Ureter (tissue), 1 donor: Measurements from ENCODE around the gene TMEM229A. TPM values are rescaled to one million over a fixed set of nuclear protein-coding genes. Genes with fewer than 3 reads are reported as not detected.
"Not testable (repeated sequence)": the region's sequence is repeated elsewhere in the genome, so short reads cannot be mapped to it uniquely, and the experiment has no call there.

Experiments used
- DNase-seq: peaks from one replicate; pipeline ENCODE4 v3.0.0-alpha.2; 2020; ENCODE audit warnings: low spot score
- total RNA-seq: library from RNA; stranded (reverse); gene quantifications from one replicate; pipeline ENCODE4 v1.2.4, GENCODE V29; 2023
- donor health status: DM: yes; HTN: yes; CAD: no.

TMEM229A gene
- total RNA-seq, 1 donor from 2014 or later: 0.42 TPM

DNA sequence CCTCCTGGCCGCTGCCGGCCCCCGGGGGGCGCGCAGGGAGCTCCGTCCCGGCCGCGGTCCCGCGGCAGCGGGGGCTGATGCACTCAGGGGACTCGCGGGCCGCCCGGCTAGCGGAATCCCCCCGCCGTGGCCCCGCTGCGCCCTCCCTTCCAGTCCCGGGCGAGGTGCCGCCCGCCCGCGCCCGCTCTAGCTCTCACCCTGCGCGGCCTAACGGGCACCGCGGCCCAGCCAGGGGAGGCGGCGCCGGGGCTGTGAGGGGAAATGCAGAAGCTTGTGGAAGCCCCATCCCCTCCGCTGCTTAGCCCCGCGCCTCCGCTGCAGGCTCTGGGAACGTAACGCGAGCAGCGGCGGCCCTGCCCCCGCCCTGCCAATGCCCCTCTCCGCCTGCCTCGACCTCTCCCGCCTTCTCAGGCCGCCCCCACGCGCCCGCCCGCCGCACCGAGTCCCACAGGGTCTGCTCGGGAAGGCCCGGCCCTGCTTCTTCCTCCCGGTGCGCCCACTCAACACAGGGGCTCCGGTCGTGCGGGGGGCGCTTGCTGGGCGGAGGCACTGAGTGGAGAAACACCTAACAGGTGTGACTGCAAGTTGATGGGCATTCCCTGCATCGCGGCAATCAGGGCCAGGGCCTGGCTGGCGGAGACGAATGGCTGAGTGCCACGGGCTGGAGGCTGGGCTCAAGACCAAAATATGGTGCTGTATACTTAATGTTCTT lies 384 bp upstream of the TMEM229A start:
- peak; percentile 44 for DNase-seq

DNA sequence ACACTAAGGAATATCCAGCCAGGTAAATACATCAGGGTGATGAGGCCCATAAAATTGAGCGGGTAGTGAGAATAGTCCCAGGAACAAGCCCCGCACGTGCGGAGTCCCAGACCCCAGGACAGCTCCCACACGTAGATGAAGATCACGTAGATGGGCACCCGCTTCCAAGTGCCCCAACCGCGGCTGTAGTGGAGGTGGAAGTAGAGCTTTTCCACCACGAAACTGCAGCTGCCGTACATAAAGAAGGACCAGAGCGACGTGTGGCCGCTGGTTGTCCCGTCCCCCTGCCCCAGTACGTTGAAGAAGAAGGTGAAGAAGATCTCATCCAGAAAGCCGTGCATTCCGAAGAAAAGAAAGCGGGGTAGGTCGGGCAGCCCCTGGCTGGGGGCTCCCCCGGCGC lies 948 bp downstream of the TMEM229A start:
- DNase-seq: no peak

DNA sequence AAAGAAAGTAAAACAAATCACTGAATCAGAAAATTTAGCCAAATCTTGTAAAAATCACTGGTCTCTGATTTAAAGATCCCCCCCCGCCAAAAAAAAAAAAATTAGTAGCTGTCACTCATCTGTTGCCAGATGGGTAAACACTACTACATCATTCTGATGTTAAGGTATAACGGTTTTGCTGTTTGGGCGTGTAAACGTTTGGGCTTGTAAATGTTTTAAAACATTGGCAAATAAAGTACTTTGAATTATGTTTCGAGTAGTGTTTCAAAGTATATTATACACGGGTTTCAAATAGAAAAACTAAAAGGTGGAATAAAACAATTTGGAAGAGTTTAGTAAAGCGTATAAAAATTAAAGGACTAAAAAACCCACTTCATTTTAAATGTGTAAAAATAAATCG lies 1.5 kb downstream of the TMEM229A start:
- no peak for DNase-seq

DNA sequence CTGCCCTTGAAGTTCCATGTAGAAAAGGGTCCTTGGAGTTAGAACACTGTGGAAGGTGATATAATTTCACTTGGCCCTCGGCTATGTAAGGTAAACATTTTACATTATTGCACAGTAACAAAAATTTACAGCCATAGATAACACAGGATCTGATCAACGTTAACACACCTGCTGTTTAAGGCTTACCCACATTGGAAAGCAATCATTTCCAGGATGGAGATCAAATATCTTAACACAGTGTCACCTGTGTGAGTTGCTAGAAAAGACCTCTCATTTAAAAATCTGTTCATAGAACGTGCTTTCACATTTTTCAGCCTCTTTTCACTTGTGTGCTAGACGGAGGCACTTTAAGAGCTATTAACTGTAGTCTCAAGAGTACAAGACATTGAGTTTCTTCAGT lies 1.9 kb downstream of the TMEM229A start:
- DNase-seq: no peak

DNA sequence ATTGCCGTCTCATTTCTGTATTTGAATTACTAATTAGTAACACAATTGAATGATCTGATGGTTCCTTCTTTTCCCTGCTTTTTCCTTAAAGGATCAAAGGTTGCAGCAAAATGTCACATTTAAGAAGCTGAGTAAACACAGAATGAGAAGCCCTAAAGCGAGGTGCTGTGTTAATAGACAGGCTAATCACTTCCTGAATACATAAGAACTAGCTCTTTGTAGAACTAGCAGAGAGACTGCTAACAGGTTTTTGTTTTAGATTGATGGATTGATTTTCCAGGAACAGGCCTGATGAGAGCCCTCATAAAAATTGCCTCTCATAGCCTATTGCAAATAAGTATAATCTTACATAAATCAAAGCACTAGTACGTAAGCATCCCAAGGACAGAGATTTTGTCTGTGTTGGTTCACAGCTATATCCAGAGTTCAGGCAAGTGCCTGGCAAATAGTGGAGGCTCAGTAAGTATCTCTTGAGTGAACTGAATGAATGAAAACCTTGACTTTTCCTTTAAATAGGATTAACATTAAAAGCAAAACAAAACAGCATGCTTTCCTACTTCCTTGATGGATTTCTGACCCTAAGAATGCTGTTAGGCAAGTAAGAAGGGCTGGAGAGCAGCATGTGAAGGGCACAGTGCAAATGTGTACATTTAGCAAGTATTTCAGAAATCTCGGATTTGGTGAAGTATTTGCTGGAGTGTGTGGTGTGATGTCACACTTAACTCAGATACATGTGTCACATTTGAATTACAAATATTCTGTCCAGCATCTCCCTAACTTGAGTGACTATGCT lies 3.3 kb downstream of the TMEM229A start:
- DNase-seq: no peak

DNA sequence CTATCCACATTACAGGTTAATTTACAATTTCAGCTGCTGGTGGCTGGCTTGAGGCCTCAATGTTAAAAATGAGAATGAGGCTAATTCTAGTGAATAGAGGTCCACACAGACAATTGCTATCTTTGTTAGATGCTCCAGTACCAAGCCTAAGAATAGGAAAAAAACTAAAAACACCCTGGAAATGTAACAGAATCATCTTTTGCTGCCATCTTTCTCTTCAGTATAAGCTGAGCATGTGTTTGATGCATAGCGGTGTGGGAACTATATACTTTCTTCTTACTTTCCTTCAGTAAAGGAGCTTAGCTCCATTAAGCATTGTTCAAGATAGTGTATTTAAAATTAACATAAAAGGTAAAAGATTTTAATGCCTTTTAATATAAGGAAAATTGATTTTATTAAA lies 5.6 kb downstream of the TMEM229A start:
- DNase-seq: no peak

DNA sequence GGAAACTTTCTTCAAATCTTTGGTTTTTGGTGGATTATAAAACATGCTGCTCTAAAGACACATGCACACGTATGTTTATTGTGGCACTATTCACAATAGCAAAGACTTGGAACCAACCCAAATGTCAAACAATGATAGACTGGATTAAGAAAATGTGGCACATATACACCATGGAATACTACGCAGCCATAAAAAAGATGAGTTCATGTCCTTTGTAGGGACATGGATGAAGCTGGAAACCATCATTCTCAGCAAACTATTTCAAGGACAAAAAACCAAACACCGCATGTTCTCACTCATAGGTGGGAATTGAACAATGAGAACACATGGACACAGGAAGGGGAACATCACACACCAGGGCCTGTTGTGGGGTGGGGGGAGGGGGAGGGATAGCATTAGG lies 8.5 kb downstream of the TMEM229A start:
- not testable (repeated sequence) for DNase-seq

DNA sequence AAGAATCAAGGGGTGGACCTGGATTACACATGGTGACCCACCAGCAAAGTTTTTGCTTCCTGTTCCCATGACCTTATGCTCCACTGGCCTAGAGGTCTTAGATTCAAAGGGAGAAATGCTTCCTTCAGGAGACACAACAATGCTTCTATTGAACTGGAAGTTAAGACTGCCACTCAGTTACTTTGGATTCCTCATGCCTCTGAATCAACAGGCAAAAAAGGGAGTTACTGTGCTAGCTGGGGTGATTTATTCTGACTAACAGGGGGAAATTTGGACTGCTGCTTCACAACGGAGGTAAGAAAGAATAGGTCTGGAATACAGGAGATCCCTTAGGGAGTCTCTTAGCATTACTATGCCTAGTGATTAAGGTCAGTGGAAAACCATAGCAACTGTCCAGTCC lies 10.3 kb downstream of the TMEM229A start:
- DNase-seq: no peak

DNA sequence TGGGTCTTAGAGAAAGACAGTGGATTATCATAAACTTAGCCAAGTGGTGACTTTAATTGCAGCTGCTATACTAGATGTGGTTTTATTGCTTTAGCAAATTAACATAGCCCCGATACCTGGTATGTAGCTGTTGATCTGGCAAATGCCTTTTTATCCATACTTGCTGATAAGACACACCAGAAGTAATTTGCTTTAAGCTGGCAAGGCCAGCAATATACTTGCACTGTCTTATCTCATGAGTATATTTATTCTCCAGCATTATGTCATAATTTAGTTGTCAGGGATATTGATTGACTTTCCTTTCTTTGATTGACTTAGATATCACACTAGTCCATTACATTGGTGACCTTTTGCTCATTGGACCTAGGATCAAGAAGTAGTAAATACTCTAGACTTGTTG lies 12.8 kb downstream of the TMEM229A start:
- no peak for DNase-seq

DNA sequence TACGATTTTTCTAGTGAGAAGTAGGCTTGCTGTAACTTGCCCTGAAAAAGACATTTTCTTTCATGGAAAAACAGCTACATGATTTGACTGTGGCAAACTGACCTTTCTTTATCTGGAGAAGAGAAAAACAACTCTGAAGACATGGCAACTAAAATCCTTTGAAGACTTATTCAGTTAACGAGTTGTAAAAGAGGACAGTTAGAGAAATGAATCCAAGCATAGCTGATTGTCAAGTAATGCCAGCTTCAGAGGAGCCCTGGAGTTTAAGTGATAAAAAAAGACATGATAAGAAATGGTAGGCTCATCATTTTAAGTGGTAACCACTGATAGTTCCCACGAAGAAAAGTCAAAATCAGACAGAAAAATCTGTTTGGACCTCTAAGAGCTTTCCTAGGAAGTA lies 19.6 kb downstream of the TMEM229A start:
- DNase-seq: no peak

DNA sequence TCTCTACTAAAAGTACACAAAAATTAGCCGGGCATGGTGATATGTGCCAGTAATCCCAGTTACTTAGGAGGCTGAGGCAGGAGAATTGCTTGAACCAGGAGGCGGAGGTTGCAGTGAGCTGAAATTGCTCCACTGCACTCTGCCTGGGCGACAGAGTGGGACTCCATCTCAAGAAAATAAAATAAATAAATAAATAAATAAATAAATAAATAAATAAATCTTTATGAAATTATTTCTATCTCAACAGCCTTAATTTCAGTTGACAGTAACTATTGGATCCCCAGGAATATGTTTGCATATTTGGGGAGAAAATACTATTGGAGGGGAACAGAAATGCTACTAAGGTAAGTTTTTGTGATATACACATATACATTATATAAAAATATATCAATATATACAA lies 20.0 kb downstream of the TMEM229A start:
- DNase-seq: no peak

DNA sequence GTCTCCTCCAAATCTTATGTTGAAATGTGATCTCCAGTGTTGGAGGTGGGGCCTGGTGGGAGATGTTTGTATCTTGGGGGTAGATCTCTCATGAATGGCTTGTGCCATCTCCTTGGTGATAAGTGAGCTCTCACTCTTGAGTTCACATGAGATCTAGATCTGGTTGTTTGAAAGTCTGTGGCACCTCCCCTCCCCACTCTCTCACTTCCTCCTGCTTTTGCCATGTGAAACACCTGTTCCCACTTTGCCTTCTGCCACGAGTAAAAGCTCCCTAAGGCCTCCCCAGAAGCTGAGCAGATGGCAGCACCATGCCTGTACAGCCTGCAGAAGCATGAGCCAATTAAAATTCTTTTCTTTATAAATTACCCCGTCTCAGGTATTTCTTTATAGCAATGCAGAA lies 23.5 kb downstream of the TMEM229A start:
- DNase-seq: no peak

DNA sequence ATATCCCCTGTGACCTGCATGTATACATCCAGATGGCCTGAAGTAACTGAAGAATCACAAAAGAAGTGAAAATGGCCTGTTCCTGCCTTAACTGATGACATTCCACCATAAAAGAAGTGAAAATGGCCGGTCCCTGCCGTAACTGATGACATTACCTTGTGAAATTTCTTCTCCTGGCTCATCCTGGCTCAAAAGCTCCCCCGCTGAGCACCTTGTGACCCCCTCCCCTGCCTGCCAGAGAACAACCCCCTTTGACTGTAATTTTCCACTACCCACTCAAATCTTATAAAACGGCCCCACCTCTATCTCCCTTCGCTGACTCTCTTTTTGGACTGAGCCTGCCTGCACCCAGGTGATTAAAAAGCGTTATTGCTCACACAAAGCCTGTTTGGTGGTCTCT lies 24.6 kb downstream of the TMEM229A start:
- DNase-seq: not testable (repeated sequence)

DNA sequence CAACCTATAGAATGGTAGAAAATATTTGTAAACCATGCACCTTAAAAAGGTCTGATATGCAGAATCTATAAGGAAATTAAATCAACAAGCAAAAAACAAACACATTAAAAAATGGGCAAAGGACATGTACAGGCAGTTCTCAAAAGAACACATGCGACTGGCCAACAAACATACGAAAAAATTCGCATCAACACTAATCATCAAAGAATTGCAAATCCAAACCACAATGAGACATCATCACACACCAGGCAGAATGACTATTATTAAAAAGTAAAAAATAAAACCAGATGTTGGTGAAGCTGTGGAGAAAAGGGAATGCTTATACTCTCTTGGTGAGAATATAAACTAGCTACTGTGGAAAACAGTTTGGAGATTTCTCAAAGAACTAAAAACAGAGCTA lies 33.2 kb downstream of the TMEM229A start:
- no peak for DNase-seq

DNA sequence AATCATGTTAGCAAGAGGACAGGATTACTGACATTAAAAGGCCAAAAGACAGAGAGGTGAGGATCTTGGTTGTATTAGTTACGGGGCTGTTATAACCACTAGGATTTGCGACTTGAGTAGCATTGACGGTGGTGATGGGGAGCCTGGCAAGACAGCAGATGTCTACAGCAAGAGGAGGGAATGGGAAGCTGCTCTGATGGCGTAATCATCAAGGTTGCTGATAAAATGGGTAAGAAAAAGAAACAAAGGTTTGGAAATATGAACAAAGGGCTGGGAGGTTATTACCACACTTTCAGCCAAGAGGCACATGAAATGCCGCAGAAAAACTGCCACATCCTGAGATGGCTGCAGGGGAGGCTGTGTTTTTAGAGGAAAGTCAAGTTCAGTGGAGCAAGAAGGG lies 33.9 kb downstream of the TMEM229A start:
- no peak for DNase-seq

DNA sequence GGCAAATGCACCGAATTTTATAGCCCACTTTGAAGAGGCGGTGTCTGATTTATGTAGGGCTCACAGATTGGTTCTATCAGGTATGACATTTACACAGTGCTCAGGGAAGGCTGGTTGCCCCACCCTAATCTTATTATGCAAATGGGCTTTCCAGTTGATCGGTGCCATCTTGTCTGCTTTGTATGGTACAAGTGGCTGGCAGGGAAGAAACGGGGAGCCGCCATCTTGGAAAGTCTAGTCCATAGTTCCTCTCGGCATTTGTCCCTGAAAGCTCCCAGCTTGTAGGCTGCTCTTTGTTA lies 36.6 kb downstream of the TMEM229A start:
- DNase-seq: no peak

DNA sequence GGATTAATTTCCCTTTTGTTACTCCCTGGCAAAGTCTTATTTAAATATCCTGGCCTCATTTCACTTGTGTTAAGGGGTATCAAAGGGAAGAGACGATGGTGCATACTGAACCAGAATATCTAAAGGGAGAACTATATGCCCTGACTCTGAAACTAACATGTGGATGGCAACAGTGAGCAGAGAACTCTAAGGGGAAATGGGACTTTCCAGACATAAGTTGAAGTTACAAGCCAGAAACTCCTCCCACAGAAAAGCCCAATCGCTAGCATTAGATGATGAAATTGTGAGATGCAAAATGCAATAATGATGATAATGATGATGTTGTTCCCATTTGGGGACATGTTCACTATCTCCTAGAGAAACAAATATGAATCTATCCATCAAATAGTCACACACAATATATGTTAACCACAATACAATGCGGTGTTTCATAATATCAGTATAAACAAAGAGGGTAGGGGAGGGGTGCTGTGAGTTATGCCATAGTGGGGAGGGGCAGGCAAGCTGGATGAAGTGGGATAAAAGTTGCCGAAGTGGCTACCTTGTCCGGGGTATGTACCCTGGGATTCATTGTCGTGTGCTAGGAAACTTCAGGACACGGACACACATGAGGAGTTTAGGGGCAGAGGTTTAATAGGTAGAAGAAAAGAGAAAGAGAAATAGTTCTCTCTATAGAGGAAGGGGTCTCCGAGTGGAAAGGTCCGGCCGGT lies 37.1 kb downstream of the TMEM229A start:
- no peak for DNase-seq

DNA sequence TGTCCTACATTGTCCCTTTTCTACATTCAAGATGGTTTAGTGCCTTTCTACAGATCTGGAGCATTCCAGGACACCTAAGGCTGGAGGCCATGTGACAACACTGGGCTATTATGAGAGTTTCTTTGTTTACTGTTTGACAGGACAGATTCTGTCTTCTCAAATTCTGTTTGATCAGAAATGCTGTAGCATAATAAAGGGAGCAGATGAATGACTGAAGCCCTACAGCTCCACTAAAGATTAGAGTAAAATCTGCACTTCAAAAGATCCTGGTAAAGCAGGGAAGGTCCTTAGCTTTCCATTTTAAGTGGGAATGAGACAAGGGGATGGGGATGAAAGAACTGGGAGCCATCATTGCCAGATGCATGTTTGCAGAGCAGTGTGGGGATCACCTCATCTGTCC lies 38.4 kb downstream of the TMEM229A start:
- no peak for DNase-seq

DNA sequence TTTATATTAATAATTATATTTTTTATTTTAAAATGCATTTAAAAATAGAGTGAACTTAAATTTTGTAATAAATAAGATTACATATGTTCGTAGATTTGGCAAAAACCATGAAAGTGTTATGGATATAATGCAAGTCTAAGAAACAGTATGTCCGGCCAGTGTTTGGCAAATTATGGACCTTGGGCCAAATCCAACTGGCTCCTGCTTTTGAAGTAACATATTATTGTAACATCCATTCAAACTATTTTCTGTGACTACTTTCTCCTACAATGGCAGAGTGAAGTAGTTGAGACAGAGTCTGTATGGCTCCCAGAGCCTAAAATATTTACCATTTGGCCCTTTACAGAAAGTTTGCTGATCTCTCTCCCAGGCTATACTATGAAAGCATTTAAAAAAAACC lies 38.9 kb downstream of the TMEM229A start:
- DNase-seq: no peak

DNA sequence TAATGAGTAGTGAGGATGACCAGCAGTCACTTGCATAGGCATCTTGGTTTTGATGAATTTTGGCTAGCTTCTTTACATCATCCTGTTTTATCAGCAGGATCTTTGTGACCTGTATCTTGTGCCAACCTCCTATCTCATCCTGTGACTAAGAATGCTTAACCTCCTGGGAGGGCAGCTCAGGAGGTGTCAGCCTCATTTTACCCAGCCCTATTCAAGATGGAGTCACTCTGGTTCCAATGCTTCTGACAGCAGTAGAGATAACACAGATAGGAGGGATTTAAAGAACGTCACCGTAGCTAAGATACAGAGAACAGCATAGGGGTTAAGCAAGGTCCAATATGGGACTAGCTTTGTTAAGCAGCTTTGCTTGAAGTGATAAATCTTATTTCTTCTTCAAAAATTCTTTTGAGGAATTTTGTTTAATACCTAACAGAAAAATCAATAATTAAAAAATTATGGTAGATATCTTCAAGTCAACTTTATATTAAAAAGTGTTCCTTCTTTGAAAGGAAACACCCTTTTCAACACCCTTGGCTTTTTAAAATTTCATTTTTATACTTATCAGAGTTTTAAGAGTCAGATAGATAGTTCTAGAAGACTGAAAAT lies 39.9 kb downstream of the TMEM229A start:
- no peak for DNase-seq

DNA sequence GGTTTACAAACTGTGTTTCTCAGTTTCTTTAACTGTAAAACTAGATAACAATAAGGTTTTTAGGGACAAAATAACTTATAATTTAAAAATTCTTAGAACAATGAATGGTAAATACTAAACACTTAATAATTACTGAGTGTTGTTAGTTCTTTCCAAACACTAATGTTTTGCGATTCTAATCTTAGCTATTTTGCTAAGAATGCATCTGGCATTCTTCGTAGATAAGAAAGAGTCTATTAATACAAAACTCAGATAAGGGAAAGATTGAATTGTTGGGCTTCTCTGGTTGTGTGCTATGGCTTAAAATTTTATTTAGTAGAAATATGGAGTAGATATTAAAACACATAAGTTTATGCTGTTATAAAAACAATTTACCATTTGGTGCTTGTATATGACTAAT lies 45.4 kb downstream of the TMEM229A start:
- DNase-seq: no peak
